HepG2 (cell line): ENCODE results near the gene ABCB9.

Source experiments
- ATF2 ChIP-seq: sonication (generic); formaldehyde crosslinking; IDR thresholded peaks from 2 replicates; pipeline ENCODE4 v1.4.0; 2020; ENCODE audit warnings: missing genetic modification reagents
- CTCF ChIP-seq: sonication (generic); formaldehyde crosslinking; IDR thresholded peaks from 2 replicates; pipeline ENCODE4 v1.5.0; 2020; ENCODE audit warnings: mild to moderate bottlenecking, missing genetic modification reagents, moderate library complexity
- E2F5 ChIP-seq: sonication (generic); formaldehyde crosslinking; conservative IDR thresholded peaks from 2 replicates; pipeline ENCODE4 v1.4.0; 2020; ENCODE audit warnings: missing genetic modification reagents
- EZH2 ChIP-seq: conservative IDR thresholded peaks from 2 replicates; pipeline ENCODE4 v1.6.1; 2012; ENCODE audit warnings: mild to moderate bottlenecking, low read depth, low read length, moderate library complexity
- GABPA ChIP-seq, 2 experiments: IDR thresholded peaks; 2 replicates each; pipeline ENCODE4 v1.6.1; 2011 to 2016; ENCODE audit warnings: low read depth in 2 of 2, low read length in 1 of 2, missing biosample characterization in 1 of 2, missing genetic modification characterization in 1 of 2
- GTF3A ChIP-seq: sonication (generic); formaldehyde crosslinking; conservative IDR thresholded peaks from 2 replicates; pipeline ENCODE4 v1.4.0; 2020; ENCODE audit warnings: mild to moderate bottlenecking, missing genetic modification reagents
- HCFC1 ChIP-seq: fragments of 150-350 bp; IDR thresholded peaks from 2 replicates; pipeline ENCODE4 v1.6.1; 2014; ENCODE audit warnings: low read depth, low read length
- MLXIP ChIP-seq: sonication (generic); formaldehyde crosslinking; IDR thresholded peaks from 2 replicates; pipeline ENCODE4 v1.9.0; 2021; ENCODE audit warnings: missing genetic modification reagents, borderline replicate concordance
- POLR2A ChIP-seq, 2 experiments: IDR thresholded peaks; 2 replicates each; pipeline ENCODE4 v1.6.1; 2011; ENCODE audit warnings: low read depth in 2 of 2, low read length in 2 of 2, mild to moderate bottlenecking in 1 of 2, moderate library complexity in 1 of 2; ENCODE audit not compliant: insufficient read depth in 1 of 2
- REPIN1 ChIP-seq: sonication (generic); formaldehyde crosslinking; IDR thresholded peaks from 2 replicates; pipeline ENCODE4 v1.8.0; 2022; ENCODE audit warnings: missing genetic modification reagents, low read depth, mild to moderate bottlenecking, borderline replicate concordance
- SIN3B ChIP-seq: fragments of 150-350 bp; IDR thresholded peaks from 2 replicates; pipeline ENCODE4 v1.6.1; 2014; ENCODE audit warnings: low read length
- ZFP37 ChIP-seq: sonication (generic); formaldehyde crosslinking; IDR thresholded peaks from 2 replicates; pipeline ENCODE4 v1.4.0; 2020; ENCODE audit warnings: missing genetic modification reagents, borderline replicate concordance
- ZFX ChIP-seq: sonication (generic); formaldehyde crosslinking; IDR thresholded peaks from 2 replicates; pipeline ENCODE4 v1.4.0; 2020; ENCODE audit warnings: mild to moderate bottlenecking, low read depth, missing genetic modification reagents, moderate library complexity
- TF ChIP-seq, protein P1 (sequence below): sonication (generic); formaldehyde crosslinking; IDR thresholded peaks from 2 replicates; pipeline ENCODE4 v1.8.1; 2022; ENCODE audit warnings: mild to moderate bottlenecking, missing genetic modification reagents

- TF ChIP-seq REPIN1 (CRISPR knock-in tag): no peak
- no peak for TF ChIP-seq CTCF (CRISPR knock-in tag)
- TF ChIP-seq GTF3A (CRISPR knock-in tag): no peak
- no peak for TF ChIP-seq EZH2
- no peak for TF ChIP-seq MLXIP (CRISPR knock-in tag)
- no peak for TF ChIP-seq ZFX (CRISPR knock-in tag)
- no peak for TF ChIP-seq ATF2
- no peak for TF ChIP-seq GABPA (IDR thresholded peaks at IDR 0.05; ENCODE audit: low read depth, low read length)
- no peak for TF ChIP-seq GABPA (CRISPR knock-in tag; IDR thresholded peaks at IDR 0.05; ENCODE audit: low read depth)
- no peak for TF ChIP-seq SIN3B
- no peak for TF ChIP-seq POLR2A (IDR thresholded peaks at IDR 0.05; ENCODE audit: insufficient read depth in 1 of 2, low read depth in 2 of 2, low read length in 2 of 2)
- TF ChIP-seq, protein P1, sequence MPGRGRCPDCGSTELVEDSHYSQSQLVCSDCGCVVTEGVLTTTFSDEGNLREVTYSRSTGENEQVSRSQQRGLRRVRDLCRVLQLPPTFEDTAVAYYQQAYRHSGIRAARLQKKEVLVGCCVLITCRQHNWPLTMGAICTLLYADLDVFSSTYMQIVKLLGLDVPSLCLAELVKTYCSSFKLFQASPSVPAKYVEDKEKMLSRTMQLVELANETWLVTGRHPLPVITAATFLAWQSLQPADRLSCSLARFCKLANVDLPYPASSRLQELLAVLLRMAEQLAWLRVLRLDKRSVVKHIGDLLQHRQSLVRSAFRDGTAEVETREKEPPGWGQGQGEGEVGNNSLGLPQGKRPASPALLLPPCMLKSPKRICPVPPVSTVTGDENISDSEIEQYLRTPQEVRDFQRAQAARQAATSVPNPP (CRISPR knock-in tag): no peak
- no peak for TF ChIP-seq E2F5 (CRISPR knock-in tag)
- no peak for TF ChIP-seq ZFP37 (CRISPR knock-in tag)
- TF ChIP-seq HCFC1: no peak
Observed at GRCh38 chr12:123003257-123003656, 37.0 kb upstream of the ABCB9 start.
